D341Med (cell line): ENCODE results near the gene CCDC185.
A peak's percentile ranks its signal among the peaks of the same experiment; 100 is the strongest.

ENCODE experiments used
- DNase-seq: peaks from one replicate; pipeline ENCODE4 v3.0.0; 2012; ENCODE audit warnings: low spot score

CCDC185 gene

GRCh38 chr1:223393275-223394214, at the start of gene CCDC185:
Gene CCDC185 (plus strand): TSS chr1:223393415. CDS start chr1:223393476, 61 bp downstream.
- peak; percentile 42 for DNase-seq

- no peak for DNase-seq
Measured at GRCh38 chr1:223343692-223344091, 49.5 kb upstream of the CCDC185 start.

DNA sequence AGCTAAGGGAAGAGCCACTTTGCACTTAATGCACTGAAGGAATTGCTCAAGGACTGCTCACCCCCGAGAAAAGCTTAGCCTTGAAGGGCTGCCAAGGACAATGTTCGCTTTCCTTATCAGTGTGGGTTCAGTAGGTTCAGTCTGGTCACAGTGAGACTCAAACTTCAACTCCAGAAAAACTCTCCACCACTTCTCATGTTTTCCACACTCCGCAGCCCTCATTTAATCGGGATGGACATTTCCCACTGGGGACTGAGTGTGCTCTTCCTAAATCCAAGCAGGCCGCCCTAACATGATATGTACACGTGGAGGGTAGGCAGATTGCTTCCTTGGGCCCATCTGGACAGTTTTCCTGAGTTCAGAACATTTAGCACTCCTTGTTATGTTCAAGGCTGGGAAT, 48.7 kb upstream of the CCDC185 start:
- no peak for DNase-seq

GRCh38 chr1:223345720-223346119, 47.5 kb upstream of the CCDC185 start:
- DNase-seq: no peak

GRCh38 chr1:223346311-223346710, 46.9 kb upstream of the CCDC185 start:
- DNase-seq: no peak

DNA sequence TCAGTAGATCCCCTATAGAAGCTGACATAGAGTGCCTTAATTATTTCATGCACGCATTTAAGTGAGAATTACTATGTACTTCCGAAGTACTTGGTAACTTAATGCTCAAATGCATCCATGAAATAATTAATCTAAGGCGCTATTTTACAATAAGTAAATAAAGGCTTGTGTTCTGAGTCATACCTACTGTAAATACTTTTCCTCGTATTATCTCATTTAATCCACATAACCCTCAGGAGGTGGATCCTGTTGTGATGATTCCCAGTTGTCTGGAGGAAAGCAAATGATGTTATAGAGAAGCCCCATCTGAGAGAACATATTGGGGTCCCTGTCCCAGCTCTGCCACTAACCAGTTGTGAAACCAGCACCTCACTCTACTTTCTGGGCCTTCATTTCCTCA, 45.6 kb upstream of the CCDC185 start:
- no peak for DNase-seq

GRCh38 chr1:223348439-223348838, 44.8 kb upstream of the CCDC185 start:
- DNase-seq: no peak

DNA sequence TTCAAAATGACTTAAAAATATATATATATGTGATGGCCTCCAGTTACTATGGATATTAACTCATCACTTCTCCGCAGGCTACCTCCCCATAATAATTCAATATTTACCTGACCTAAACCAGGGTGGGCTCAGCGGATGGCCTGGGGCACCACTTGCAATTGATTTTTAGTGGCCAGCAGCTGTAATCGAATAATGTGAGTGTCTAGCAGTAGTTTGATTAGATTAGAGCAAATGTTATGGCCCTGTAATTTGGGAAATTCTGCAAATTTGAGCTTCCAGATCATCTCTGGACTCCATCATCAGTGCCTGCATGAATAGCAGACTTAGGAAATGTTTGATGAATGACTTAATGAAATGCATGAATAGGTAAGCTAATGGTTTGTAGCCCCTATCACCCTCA, 44.0 kb upstream of the CCDC185 start:
- DNase-seq: no peak

- DNase-seq: no peak
Measured at GRCh38 chr1:223350361-223350908, 42.8 kb upstream of the CCDC185 start.

DNA sequence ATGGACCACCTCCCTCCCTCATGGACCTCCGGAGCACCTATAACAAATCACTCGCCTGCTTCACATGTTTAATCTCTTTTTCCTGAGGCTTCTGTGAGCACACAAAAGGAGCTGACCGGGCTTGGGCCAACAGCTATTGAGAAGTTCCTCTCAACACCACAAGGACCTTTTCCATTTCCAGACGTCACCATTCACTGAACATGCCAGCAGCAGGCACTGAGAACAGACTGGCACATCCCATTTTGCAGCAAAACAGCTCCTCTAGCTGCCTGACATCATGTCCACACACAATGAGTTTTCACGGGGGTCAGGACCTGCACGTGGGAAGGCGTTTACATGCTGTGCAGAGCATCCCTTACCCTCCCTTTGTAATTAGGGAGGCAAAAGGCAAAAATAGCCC, 40.3 kb upstream of the CCDC185 start:
- DNase-seq: no peak

- DNase-seq: no peak
Measured at GRCh38 chr1:223353939-223354338, 39.3 kb upstream of the CCDC185 start.

DNA sequence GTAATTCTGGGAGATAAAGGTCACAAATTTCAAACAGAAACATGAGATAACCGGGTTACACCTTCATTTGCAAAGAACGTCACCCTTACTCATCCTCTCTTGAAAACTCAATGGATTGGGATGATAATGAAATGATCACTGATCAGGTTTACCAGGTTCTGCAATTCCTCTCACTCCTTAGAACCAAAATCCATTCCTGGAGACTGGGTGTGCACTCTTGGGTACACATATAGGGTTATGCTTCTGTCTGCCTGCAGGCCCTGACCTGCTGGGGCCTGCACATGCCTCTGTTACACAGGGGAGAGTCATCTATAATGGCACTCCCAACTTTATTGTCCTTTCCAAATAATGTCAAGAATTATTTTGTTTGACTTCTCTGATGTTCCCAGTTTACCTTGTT, 37.5 kb upstream of the CCDC185 start:
- DNase-seq: no peak

- DNase-seq: no peak
Measured at GRCh38 chr1:223358826-223359225, 34.4 kb upstream of the CCDC185 start.

DNA sequence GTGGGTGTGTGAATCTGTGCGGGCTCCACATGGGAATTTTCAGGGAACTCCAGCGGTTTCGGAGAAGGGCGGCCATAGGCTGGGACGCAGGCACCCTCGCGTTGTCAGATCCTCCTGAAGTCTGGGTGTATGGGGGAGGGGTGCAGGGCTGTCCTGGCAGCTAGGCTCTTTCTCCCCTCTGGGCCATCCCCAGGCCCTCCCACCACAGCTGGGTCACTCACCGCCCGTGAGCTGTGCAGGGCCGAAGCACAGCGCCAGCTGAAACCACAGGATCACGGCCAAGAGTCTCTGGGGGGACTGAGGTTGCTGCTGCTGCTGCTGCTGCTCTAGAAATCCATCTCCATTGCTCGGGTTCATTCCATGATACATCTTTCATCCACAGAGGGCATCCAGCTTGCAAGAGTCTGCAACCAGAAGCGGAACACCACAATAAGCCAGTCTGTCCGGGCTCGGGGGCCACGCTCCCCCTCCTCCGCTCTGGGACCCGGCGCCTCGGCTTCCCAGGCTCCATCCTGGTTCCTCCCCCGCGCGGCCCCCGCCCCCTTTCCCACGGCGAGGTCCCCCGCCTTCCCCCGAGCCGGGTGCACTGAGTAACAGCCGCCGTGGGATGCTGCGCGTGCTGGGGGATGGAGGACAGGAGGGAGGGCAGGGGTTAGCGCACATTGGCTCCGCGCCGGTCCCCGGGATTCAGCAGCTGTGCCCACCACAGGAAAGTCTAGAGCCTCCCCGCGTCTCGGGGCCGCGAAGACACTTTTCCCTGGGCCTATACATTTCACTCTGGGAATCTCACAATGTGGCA, 30.0 kb upstream of the CCDC185 start:
- peak; percentile 68 for DNase-seq

DNA sequence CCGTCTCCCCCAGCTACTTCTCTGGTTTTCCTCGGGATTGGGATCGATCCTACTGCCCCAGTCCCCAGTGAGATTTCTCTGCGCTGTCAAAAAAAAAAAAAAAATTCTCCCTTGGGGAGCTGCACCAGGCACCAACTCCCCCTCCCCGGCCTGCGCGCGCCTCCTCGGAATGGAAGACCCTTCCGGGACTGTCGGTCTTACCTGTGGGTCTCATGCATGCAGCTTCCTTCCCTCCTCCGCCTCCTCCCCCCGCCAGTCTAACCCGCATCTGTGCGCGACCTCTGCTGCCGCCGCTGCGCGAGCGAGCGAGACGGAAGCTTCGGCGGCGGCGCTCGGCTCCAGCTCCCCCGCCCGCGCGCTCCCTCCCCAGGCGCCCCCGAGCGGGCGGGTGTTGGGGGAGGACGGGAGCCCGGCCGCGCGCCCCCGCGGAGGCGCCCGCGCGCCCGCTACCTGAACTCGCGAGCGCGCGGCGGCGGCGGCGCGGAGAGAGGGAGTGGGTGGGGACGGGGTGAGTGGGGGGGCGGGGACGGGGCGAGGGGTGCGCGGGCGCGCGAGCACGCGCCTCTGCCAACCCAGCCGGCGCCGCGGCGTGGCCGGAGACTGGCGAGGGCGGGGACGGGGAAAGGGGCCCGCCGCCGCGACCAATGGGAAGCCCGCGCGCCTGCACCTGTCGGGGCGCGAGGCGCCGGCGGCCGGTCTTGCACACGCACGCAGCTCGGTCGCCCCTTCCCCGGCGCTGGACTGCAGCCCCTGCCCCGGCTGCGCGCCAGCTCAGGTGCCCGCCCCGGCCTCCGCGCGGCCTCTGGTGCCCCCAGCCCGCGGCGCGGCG, 29.1 kb upstream of the CCDC185 start, which contains the start of gene SUSD4:
Gene SUSD4 (minus strand): TSS at position 321 of the 829 bp plus-strand sequence. CDS start 751 bp downstream, outside the sequence.
- DNase-seq: peak; percentile 92

GRCh38 chr1:223364685-223365382, 28.4 kb upstream of the CCDC185 start:
- DNase-seq: peak; percentile 51

- DNase-seq: no peak
Measured at GRCh38 chr1:223374064-223374610, 19.1 kb upstream of the CCDC185 start.

- DNase-seq: no peak
Measured at GRCh38 chr1:223378754-223379153, 14.5 kb upstream of the CCDC185 start.

- DNase-seq: no peak
Measured at GRCh38 chr1:223386013-223386412, 7.2 kb upstream of the CCDC185 start.

DNA sequence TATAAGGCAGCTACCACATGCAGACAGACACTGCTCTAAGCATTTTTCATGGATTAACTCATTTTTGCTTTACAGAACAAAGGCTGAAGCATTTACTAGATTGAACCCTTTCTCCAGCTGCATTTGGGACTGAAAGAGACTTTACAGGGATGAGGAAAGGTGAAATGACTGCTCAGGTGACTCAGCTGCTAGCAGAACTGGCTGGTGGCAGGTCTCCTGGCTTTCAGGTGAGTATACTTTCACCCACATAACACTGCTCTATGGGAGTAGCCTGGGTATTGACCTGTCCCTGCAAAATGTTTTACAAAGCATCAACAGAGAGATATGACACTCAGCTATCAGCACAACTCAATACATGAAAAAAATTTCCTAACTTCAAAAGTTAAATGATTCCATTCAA, 2.6 kb upstream of the CCDC185 start:
- no peak for DNase-seq

DNA sequence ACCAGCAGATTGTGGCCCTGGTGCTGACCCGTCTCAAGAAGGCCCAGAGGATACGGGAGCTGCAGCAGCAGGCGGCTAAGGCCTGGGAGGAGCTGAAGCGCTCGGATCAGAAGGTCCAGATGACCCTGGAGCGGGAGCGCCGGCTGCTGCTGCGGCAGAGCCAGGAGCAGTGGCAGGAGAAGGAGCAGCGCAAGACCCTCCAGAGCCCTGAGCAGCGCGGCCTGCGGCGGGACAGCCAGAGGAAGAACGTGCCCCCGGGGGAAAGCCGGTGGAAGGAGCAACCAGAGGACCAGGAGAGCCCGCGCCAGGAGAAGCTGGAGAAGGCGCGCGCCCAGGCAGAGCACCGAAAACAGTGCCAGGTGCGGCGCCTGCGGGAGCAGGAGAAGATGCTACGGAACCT, 1.0 kb downstream of the CCDC185 start:
- no peak for DNase-seq
